GM12878 (cell line): ENCODE results near the gene ENTPD6.

Experiments
- CTCF ChIP-seq, 3 experiments: IDR thresholded peaks in 2 of 3; conservative IDR thresholded peaks in 1 of 3; 2 replicates each; pipeline ENCODE4 v1.5.1; 2011; ENCODE audit warnings: low read depth in 3 of 3, low read length in 3 of 3, mild to moderate bottlenecking in 3 of 3, control low read depth in 2 of 3, moderate library complexity in 2 of 3, inconsistent platforms in 1 of 3, mixed read lengths in 1 of 3; ENCODE audit not compliant: control insufficient read depth in 2 of 3, insufficient read depth in 1 of 3; ENCODE audit errors: extremely low read depth in 1 of 3
- EP300 ChIP-seq, 2 experiments: fragments of 150-350 bp in 1 of 2; IDR thresholded peaks; 2 replicates each; pipeline ENCODE4 v1.6.1; 2011 to 2012; ENCODE audit warnings: low read depth in 2 of 2, low read length in 2 of 2, borderline replicate concordance in 1 of 2, improper control_type of control experiment in 1 of 2, inconsistent platforms in 1 of 2; ENCODE audit not compliant: control insufficient read depth in 1 of 2
- ESRRA ChIP-seq: IDR thresholded peaks from 2 replicates; pipeline ENCODE4 v1.6.1; 2012; ENCODE audit warnings: mild to moderate bottlenecking, low read length, improper control_type of control experiment
- FOS ChIP-seq: IDR thresholded peaks from 3 replicates; pipeline ENCODE4 v1.6.1; 2011; ENCODE audit warnings: borderline replicate concordance; ENCODE audit not compliant: insufficient read length; ENCODE audit errors: extremely low read depth
- MTA2 ChIP-seq: fragments of 450-650 bp; IDR thresholded peaks from 2 replicates; pipeline ENCODE4 v1.6.1; 2016; ENCODE audit warnings: low read depth, mild to moderate bottlenecking, moderate library complexity
- PBX3 ChIP-seq: IDR thresholded peaks from 2 replicates; pipeline ENCODE4 v1.6.1; 2011; ENCODE audit warnings: mild to moderate bottlenecking, low read depth, low read length, moderate library complexity; ENCODE audit not compliant: insufficient replicate concordance
- RB1 ChIP-seq: fragments of 450-650 bp; formaldehyde crosslinking; IDR thresholded peaks from 2 replicates; pipeline ENCODE4 v1.6.1; 2017; ENCODE audit warnings: mild to moderate bottlenecking, borderline replicate concordance
- RCOR1 ChIP-seq: conservative IDR thresholded peaks from 2 replicates; pipeline ENCODE4 v1.6.1; 2012; ENCODE audit warnings: low read depth, low read length, improper control_type of control experiment
- TARDBP ChIP-seq: IDR thresholded peaks from 2 replicates; pipeline ENCODE4 v1.6.1; 2016; ENCODE audit warnings: borderline replicate concordance
- YY1 ChIP-seq: IDR thresholded peaks from 2 replicates; pipeline ENCODE4 v1.6.1; 2011; ENCODE audit warnings: low read depth, mild to moderate bottlenecking, low read length
- TF ChIP-seq, protein P1 (sequence below): IDR thresholded peaks from 2 replicates; pipeline ENCODE4 v1.6.1; 2012; ENCODE audit warnings: low read depth, low read length, improper control_type of control experiment

GRCh38 chr20:25270829-25271251, 75.3 kb downstream of the ENTPD6 start:
- TF ChIP-seq ESRRA, result no peak
- no peak for TF ChIP-seq CTCF (IDR thresholded peaks at IDR 0.05 in 2 of 3, conservative IDR thresholded peaks at IDR 0.05 in 1 of 3; ENCODE audit: control insufficient read depth in 2 of 3, extremely low read depth in 1 of 3, insufficient read depth in 1 of 3, low read depth in 3 of 3, low read length in 3 of 3)
- no peak for TF ChIP-seq YY1
- TF ChIP-seq FOS, result no peak
- TF ChIP-seq, protein P1, sequence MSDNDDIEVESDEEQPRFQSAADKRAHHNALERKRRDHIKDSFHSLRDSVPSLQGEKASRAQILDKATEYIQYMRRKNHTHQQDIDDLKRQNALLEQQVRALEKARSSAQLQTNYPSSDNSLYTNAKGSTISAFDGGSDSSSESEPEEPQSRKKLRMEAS, result no peak
- TF ChIP-seq TARDBP, result no peak
- TF ChIP-seq RB1, result no peak
- no peak for TF ChIP-seq EP300 (IDR thresholded peaks at IDR 0.05; ENCODE audit: borderline replicate concordance in 1 of 2, control insufficient read depth in 1 of 2, low read depth in 2 of 2, low read length in 2 of 2)
- TF ChIP-seq RCOR1, result no peak
- TF ChIP-seq MTA2, result no peak
- no peak for TF ChIP-seq PBX3
